WERI-Rb-1 (cell line): ENCODE data around the gene NUPR2.
"Not testable (repeated sequence)": the region's sequence is repeated elsewhere in the genome, so short reads cannot be mapped to it uniquely, and the experiment has no call there.

ENCODE experiments used
- DNase-seq: peaks from one replicate; pipeline ENCODE4 v3.0.0-alpha.2; 2020
- H3K27ac ChIP-seq: fragments of 250-450 bp; sonication (Bioruptor Pico); 2 replicates; pipeline ENCODE4 v1.5.1; 2020; ENCODE audit warnings: mild to moderate bottlenecking, moderate library complexity
- H3K27me3 ChIP-seq: fragments of 250-450 bp; sonication (Bioruptor Pico); 2 replicates; pipeline ENCODE4 v1.5.1; 2021; ENCODE audit warnings: mild to moderate bottlenecking, low read depth, moderate library complexity; ENCODE audit not compliant: insufficient read depth, severe bottlenecking
- H3K36me3 ChIP-seq: fragments of 250-450 bp; sonication (Bioruptor Pico); 2 replicates; pipeline ENCODE4 v1.5.1; 2020; ENCODE audit warnings: mild to moderate bottlenecking, moderate library complexity
- H3K4me3 ChIP-seq: 2 replicates; pipeline ENCODE4 v1.5.1; 2011; ENCODE audit warnings: low read depth, mild to moderate bottlenecking, control low read depth, low read length
- H3K9me3 ChIP-seq: fragments of 250-450 bp; sonication (Bioruptor Pico); 2 replicates; pipeline ENCODE4 v1.5.1; 2021; ENCODE audit warnings: mild to moderate bottlenecking, moderate library complexity; ENCODE audit not compliant: severe bottlenecking
- CTCF ChIP-seq: IDR thresholded peaks from 2 replicates; pipeline ENCODE4 v1.5.1; 2011; ENCODE audit warnings: low read depth, mild to moderate bottlenecking, control low read depth, inconsistent platforms, low read length

Gene NUPR2

GRCh38 chr7:56115852-56116538 is at the start of gene NUPR2:
Gene NUPR2 (minus strand): TSS chr7:56116417. CDS start chr7:56116314, 103 bp downstream.
- no peak for DNase-seq

GRCh38 chr7:56157238-56157790 is 41.1 kb upstream of the NUPR2 start:
- TF ChIP-seq CTCF = no peak
- no peaks in the 10 kb centered on the region for H3K36me3 ChIP-seq
- no peak overlapping the region for H3K27ac ChIP-seq
- H3K27me3 ChIP-seq = peaks cover 10% of the 10 kb centered on the region
- no peaks in the 10 kb centered on the region for H3K9me3 ChIP-seq
- no peak overlapping the region for H3K4me3 ChIP-seq
- DNase-seq = no peak

More at GRCh38 chr7:56115852-56116538, at the start of gene NUPR2:
- Histone ChIP-seq H3K36me3 (no peaks in the 10 kb centered on the region), H3K4me3 (no peak within 1 kb of the TSS), H3K27ac (no peak within 1 kb of the TSS), H3K27me3 (no peaks in the 10 kb centered on the region), H3K9me3 (peaks cover 2% of the 10 kb centered on the region)
- no peak for TF ChIP-seq CTCF

GRCh38 chr7:56131062-56131461 is 14.8 kb upstream of the NUPR2 start:
- H3K9me3 ChIP-seq, H3K4me3 ChIP-seq, H3K27ac ChIP-seq, H3K36me3 ChIP-seq, DNase-seq: not testable (repeated sequence)
- peaks cover 13% of the 10 kb centered on the region for H3K27me3 ChIP-seq

- Histone ChIP-seq H3K27ac (no peak overlapping the region), H3K36me3 (no peaks in the 10 kb centered on the region), H3K27me3 (peaks cover 11% of the 10 kb centered on the region), H3K4me3 (no peak overlapping the region), H3K9me3 (no peaks in the 10 kb centered on the region)
- TF ChIP-seq CTCF = no peak
- no peak for DNase-seq
Measured at GRCh38 chr7:56127241-56127975, 11.2 kb upstream of the NUPR2 start.

GRCh38 chr7:56125831-56126230 is 9.6 kb upstream of the NUPR2 start:
- Histone ChIP-seq H3K4me3 (no peak overlapping the region), H3K36me3 (no peaks in the 10 kb centered on the region), H3K27ac (no peak overlapping the region), H3K9me3 (no peaks in the 10 kb centered on the region), H3K27me3 (peaks cover 6% of the 10 kb centered on the region)
- no peak for TF ChIP-seq CTCF
- no peak for DNase-seq

- TF ChIP-seq CTCF = no peak
- Histone ChIP-seq H3K27me3 (peaks cover 4% of the 10 kb centered on the region), H3K4me3 (no peak overlapping the region), H3K9me3 (no peaks in the 10 kb centered on the region), H3K36me3 (no peaks in the 10 kb centered on the region), H3K27ac (no peak overlapping the region)
- no peak for DNase-seq
Measured at GRCh38 chr7:56124981-56125380, 8.8 kb upstream of the NUPR2 start.
